ENCODE measurements around the gene PIPOX. TPM values are rescaled to one million over a fixed set of nuclear protein-coding genes. Genes with fewer than 3 reads are reported as not detected.

Gene PIPOX
- polyA plus RNA-seq, 3 donors, result 0.30 to 0.56 TPM; not detected in 1

GRCh38 chr17:29090750-29091605 is 48.0 kb downstream of the PIPOX start:
- no peaks in the 10 kb centered on the region for H3K9me3 ChIP-seq (replicated peaks in 1 of 2; ENCODE audit: control insufficient read depth in 1 of 2, insufficient read depth in 1 of 2, low read length in 2 of 2)
- no peaks in the 10 kb centered on the region for H3K27me3 ChIP-seq (ENCODE audit: control insufficient read depth in 2 of 2, insufficient read depth in 2 of 2, low read length in 2 of 2)
- DNase-seq, result no peak
- Mint-ChIP-seq H3K9me3 (no peaks in the 10 kb centered on the region), H3K4me3 (no peak overlapping the region), H3K27ac (peak overlapping the region in 6 of 7 donors; percentile 19 to 65 (median 40)), H3K36me3 (peaks cover 94 to 99% of the 10 kb centered on the region in 2 donors), H3K27me3 (ENCODE audit: low read depth in 3 of 3) (no peaks in the 10 kb centered on the region), H3K4me1 (no peaks in the 10 kb centered on the region)
- no peak overlapping the region for H3K4me2 ChIP-seq (replicated peaks; ENCODE audit: extremely low read depth, low read length, poor library complexity, severe bottlenecking)
- H3K4me3 ChIP-seq (replicated peaks in 1 of 3; ENCODE audit: low read depth in 2 of 3, low read length in 3 of 3), result no peak overlapping the region
- intact Hi-C loops (cut with micrococcal nuclease), result no loop called here
- H3K4me1 ChIP-seq (ENCODE audit: control insufficient read depth in 1 of 2, insufficient read depth in 2 of 2, low read length in 2 of 2), result no peaks in the 10 kb centered on the region
- 89% methylated on average over 9 of the region's 12 CpGs for WGBS (ENCODE audit: insufficient coverage)
- H3K27ac ChIP-seq (ENCODE audit: low read depth in 1 of 2, low read length in 2 of 2), result peak overlapping the region in 1 of 2 donors; percentile 20
- peaks cover 91 to 99% of the 10 kb centered on the region in 2 donors for H3K36me3 ChIP-seq (replicated peaks in 1 of 2; ENCODE audit: control insufficient read depth in 1 of 2, insufficient read depth in 2 of 2, low read length in 2 of 2)
- H3K9ac ChIP-seq (ENCODE audit: insufficient read depth, low read length, poor library complexity, severe bottlenecking), result no peak overlapping the region
- no peaks in the 10 kb centered on the region for H4K20me1 ChIP-seq (ENCODE audit: insufficient read depth, low read length)
- TF ChIP-seq CTCF (IDR thresholded peaks at IDR 0.05), result no peak
- no peaks in the 10 kb centered on the region for H3K79me2 ChIP-seq (ENCODE audit: insufficient read depth, low read length)
- no peak overlapping the region for H2AFZ ChIP-seq (ENCODE audit: insufficient read depth, low read depth, low read length, poor library complexity, severe bottlenecking)

GRCh38 chr17:29091606-29092289 is 48.8 kb downstream of the PIPOX start:
- TF ChIP-seq CTCF (IDR thresholded peaks at IDR 0.05), result no peak
- Histone ChIP-seq H3K4me3 (replicated peaks in 1 of 3; ENCODE audit: low read depth in 2 of 3, low read length in 3 of 3) (no peak overlapping the region), H2AFZ (ENCODE audit: insufficient read depth, low read depth, low read length, poor library complexity, severe bottlenecking) (no peak overlapping the region), H3K36me3 (replicated peaks in 1 of 2; ENCODE audit: control insufficient read depth in 1 of 2, insufficient read depth in 2 of 2, low read length in 2 of 2) (peaks cover 91 to 99% of the 10 kb centered on the region in 2 donors), H3K4me1 (ENCODE audit: control insufficient read depth in 1 of 2, insufficient read depth in 2 of 2, low read length in 2 of 2) (no peaks in the 10 kb centered on the region), H3K9ac (ENCODE audit: insufficient read depth, low read length, poor library complexity, severe bottlenecking) (no peak overlapping the region), H4K20me1 (ENCODE audit: insufficient read depth, low read length) (no peaks in the 10 kb centered on the region), H3K27me3 (ENCODE audit: control insufficient read depth in 2 of 2, insufficient read depth in 2 of 2, low read length in 2 of 2) (no peaks in the 10 kb centered on the region), H3K27ac (ENCODE audit: low read depth in 1 of 2, low read length in 2 of 2) (no peak overlapping the region), H3K4me2 (replicated peaks; ENCODE audit: extremely low read depth, low read length, poor library complexity, severe bottlenecking) (no peak overlapping the region), H3K9me3 (replicated peaks in 1 of 2; ENCODE audit: control insufficient read depth in 1 of 2, insufficient read depth in 1 of 2, low read length in 2 of 2) (no peaks in the 10 kb centered on the region), H3K79me2 (ENCODE audit: insufficient read depth, low read length) (no peaks in the 10 kb centered on the region)
- no peak for DNase-seq
- H3K4me1 Mint-ChIP-seq, result no peaks in the 10 kb centered on the region
- WGBS (ENCODE audit: insufficient coverage), result 91% methylated on average over 10 of the region's 13 CpGs
- no peaks in the 10 kb centered on the region for H3K9me3 Mint-ChIP-seq
- H3K36me3 Mint-ChIP-seq, result peaks cover 93 to 99% of the 10 kb centered on the region in 2 donors
- peaks cover 0 to under 1% (median 0%) of the 10 kb centered on the region in 3 donors for H3K27me3 Mint-ChIP-seq (ENCODE audit: low read depth in 3 of 3)
- H3K27ac Mint-ChIP-seq, result peak overlapping the region in 3 of 7 donors; percentile 19 to 35 (median 23)
- intact Hi-C loops (cut with micrococcal nuclease), result no loop called here
- H3K4me3 Mint-ChIP-seq, result no peak overlapping the region

All from CD14-positive monocyte (primary cell).